GM21515 (cell line): ENCODE results near the gene SCNN1B.
"Not testable (repeated sequence)": the region's sequence is repeated elsewhere in the genome, so short reads cannot be mapped to it uniquely, and the experiment has no call there.

Experiments
- ATAC-seq: cut with Tn5 transposase; IDR thresholded peaks from one replicate; pipeline ENCODE4 v1.9.1; 2021; ENCODE audit not compliant: unreplicated experiment

Gene SCNN1B

DNA sequence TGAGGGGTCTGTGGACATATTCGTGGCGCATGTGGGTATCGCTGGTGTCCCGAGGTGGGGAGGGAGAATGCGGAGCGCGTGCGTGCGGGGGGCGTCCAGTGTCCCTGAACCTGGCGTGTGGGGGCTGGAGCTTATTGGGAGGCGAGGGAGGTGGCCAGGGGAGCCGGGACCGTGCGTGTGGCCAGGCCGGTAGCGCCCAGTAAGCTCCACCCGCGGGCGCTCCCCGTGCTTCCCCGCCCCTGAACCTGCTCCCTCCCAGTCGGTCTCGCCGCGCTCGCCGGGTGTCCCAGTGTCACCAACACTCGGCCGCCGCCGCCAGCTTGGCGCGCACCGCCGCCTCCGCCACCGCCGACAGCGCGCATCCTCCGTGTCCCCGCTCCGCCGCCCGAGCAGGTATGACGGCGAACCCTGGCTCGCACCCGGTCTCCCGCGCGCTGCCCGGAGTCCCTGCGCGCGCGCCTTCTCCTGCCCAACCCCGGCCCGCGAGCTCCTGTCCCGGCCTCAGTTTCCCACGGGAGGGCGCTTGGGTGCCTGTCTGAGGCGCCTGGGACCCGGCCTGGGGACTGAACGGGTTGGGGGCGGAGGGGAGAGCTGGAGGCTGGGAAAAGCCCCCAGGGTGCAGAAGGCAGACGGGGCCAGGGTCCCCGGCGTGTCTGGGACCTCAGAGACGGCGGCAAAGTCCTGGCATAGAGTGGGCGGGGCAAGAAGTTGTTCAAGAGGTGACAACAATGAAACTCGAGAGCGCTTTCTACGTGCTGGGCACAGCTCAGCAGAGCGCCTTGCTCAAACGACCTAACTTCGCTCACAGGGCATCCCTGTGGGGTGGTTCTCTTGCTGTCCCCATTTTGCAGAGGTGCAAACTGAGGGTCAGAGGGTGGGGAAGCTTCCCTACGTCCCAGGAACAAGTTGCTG lies at the start of gene SCNN1B:
Gene SCNN1B (plus strand): TSS at position 258 of the 912 bp plus-strand sequence. CDS start 46,298 bp downstream, outside the sequence.
- no peak for ATAC-seq

- no peak for ATAC-seq
These were observed 49.8 kb upstream of the SCNN1B start for GRCh38 chr16:23252310-23252709.

GRCh38 chr16:23253650-23254049 lies 48.5 kb upstream of the SCNN1B start:
- not testable (repeated sequence) for ATAC-seq

DNA sequence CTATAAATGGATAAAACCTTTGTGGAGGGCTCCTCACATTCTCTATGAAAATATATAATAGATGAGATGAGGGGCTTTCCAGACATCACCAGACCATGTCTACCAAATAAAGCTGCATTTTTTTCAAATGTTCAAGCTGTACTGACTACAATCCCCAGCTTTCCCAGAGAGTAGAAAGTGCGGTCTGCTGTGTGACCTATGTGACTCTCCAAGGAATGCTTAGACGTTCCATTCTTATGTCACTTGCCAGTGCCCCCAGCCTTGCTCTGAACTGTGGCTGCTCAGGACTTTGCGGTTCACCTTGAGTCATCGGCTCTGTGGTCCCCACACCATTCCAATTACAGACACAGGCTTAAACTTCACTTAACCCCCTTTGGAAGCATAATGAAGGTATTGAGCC lies 47.8 kb upstream of the SCNN1B start:
- ATAC-seq, result no peak

DNA sequence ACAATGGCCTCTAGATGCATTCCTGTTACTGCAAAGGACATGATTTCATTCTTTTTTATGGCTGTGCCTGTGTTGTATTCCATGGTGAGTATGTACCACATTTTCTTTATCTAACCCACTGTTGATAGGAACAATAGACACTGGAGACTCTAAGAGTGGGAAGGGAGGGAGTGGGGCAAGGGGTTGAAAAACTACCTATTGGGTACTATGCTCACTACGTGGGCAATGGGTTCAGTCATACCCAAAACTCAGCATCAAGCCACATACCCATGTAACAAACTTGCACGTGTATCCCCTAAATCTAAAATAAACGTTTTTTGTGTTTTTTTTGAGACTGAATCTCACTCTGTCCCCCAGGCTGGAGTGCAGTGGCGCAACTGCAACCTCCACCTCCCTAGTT lies 47.1 kb upstream of the SCNN1B start:
- no peak for ATAC-seq

GRCh38 chr16:23256440-23256839 lies 45.7 kb upstream of the SCNN1B start:
- no peak for ATAC-seq

- no peak for ATAC-seq
These were observed 44.4 kb upstream of the SCNN1B start for GRCh38 chr16:23257682-23258081.

GRCh38 chr16:23258919-23259237 lies 43.2 kb upstream of the SCNN1B start:
- ATAC-seq, result no peak

GRCh38 chr16:23267647-23268046 lies 34.5 kb upstream of the SCNN1B start:
- no peak for ATAC-seq

DNA sequence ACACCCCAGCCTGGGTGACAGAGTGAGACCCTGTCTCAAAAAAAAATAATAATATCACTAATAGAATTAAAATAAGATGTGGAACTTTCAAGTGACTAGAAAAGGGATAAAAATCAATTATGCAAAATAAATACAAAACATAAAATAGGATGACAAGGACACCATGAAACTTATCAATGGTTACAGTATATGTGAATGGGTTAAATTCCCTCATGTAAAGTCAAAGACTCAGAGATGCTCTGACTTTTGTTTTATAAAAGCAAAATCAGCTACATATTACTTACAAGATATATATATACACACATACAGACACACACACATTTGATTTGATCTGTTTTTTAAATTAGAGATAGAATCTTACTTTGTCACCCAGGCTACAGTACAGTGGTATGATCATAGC lies 33.5 kb upstream of the SCNN1B start:
- ATAC-seq, result no peak

- no peak for ATAC-seq
These were observed 32.7 kb upstream of the SCNN1B start for GRCh38 chr16:23269248-23269953.

DNA sequence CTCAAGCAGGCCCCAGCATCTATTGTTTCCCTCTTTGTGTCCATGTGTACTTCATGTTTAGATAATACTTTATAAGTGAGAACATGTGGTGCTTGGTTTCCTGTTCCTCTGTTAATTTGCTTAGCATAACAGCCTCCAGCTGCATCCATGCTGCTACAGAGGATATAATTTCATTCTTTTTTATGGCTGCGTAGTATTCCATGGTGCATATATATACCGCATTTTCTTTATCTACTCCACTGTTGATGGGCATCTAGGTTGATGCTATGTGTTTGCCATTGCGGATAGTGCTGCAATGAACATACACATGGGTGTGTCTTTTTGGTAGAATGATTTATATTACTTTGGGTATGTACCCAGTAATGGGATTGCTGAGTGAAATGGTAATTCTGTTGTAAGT lies 31.4 kb upstream of the SCNN1B start:
- ATAC-seq, result no peak

DNA sequence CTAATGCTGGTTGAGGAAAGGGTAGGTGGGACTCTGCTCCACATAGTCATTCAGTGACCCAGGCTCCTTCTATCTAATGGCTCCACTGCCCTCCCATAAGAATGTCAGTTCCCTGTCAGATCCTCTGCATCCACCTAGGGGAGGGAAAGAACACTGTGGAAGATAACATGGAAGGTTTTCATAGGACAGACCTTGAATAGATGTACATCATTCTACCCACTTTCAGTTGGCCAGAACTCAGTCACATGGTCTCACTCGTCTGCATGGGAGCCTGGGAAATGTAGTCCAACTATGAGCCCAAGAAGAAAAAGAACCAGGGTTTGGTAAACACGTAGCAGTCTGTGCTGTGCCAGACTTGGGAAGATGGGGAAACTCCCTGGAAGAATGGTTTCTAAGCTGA lies 27.1 kb upstream of the SCNN1B start:
- no peak for ATAC-seq

DNA sequence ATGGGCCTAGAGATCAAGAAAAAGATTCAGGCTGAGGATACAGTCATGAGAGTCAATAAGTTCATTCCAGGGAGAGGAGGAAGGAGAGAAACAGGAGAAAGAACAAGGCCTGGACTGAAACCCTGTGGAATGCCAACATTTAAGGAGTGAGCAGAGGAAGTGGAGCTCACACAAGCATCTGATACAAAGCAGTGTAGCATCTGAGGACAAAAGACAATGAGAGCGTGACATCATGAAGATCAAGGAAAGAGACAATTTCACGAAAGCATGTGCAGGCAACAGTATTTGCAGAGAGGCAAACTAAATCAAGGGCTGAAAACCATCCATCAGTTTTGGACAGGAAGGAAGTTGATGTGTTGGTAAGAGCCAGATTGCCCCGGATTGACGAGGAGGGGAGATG lies 25.3 kb upstream of the SCNN1B start:
- ATAC-seq, result no peak

DNA sequence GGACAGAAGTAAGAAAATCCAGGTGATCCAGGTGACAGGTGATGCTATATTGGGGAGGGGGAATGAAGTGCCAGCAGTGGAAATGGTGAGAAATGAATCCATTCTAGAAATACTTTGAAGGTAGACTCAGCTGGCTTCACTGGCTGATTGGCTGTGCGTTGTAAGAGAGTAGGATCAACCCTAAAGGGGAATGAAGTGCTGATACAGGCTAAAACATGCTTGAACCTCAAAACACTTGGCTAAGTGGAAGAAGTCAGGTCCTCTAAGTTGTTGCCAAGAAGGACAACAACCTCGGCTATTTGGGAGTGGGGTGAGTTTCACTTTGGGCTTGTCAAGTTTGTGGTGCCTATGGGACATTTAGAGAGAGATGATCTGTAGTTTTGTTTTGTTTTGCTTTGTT lies 24.1 kb upstream of the SCNN1B start:
- no peak for ATAC-seq

- ATAC-seq, result no peak
These were observed 22.4 kb upstream of the SCNN1B start for GRCh38 chr16:23279721-23280153.

- no peak for ATAC-seq
These were observed 21.6 kb upstream of the SCNN1B start for GRCh38 chr16:23280483-23280967.

DNA sequence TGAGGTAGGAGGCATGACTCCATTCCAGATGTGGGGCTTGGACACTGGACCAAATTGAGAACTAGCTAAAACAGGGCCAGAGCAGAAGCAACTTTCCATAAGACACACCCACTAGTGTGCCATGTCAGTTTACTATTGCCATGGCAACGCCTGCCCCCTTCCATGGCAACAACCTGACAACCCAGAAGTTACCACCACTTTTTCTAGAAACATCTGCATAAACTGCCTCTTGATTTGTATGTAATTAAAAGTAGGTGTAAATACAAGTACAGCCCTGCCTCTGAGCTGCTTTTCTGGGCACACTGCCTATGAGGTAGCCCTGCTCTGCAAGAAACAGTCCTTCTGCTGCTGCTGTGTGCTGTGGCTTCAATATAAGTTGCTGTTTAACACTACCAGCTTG lies 19.5 kb upstream of the SCNN1B start:
- ATAC-seq, result no peak

DNA sequence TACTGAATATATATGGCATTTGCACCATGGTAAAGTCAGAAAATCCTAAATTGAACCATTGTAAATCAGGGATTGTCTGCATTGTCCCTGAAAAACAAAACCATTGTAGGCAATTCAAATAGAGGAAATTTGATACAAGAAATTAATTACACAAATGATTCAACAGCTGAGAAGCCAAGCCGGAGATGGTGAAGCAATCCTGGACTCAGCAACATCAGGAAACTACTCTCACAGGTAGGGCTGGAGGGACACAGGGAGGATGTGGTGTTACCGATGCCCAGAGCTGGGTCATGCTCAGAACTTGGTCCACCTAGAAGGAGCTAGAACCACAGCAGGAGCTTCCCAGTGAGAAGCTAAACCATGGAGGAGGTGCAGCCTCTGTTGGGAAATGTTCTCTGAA lies 18.5 kb upstream of the SCNN1B start:
- no peak for ATAC-seq

GRCh38 chr16:23284584-23284983 lies 17.5 kb upstream of the SCNN1B start:
- ATAC-seq, result no peak

DNA sequence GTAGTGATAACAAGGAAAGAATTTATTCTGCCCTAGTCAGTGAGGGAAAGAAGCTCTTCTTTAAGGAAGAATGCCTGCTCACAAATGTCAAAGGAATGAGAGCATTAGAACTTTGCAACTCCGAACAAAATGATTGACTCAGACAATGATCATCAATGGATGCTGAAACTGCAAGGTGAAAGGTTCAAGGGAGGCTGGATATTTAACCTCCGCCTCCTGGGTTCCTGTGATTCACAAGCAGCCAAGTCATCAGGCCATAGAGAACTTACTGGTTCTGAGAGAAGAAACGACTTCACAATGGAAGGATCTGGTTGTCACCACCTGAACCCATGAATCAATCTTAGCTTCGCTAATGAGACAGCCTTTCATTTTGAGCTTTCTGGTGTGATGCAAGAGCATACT lies 16.0 kb upstream of the SCNN1B start:
- ATAC-seq, result no peak

GRCh38 chr16:23288209-23288608 lies 13.9 kb upstream of the SCNN1B start:
- no peak for ATAC-seq
